Lower leg skin (tissue), 3 donors: ENCODE measurements around the gene CD164L2.

Experiments
- CTCF ChIP-seq, 3 donors: fragments of 450-650 bp; IDR thresholded peaks; one replicate each; pipeline ENCODE4 v1.5.1; 2016; ENCODE audit warnings: antibody characterized with exemption in 3 of 3, mild to moderate bottlenecking in 3 of 3, moderate library complexity in 2 of 3
- POLR2A ChIP-seq, 2 donors: fragments of 450-650 bp; IDR thresholded peaks; one replicate each; pipeline ENCODE4 v1.6.1; 2016 to 2017; ENCODE audit warnings: antibody characterized with exemption in 2 of 2, mild to moderate bottlenecking in 1 of 2, moderate library complexity in 1 of 2

DNA sequence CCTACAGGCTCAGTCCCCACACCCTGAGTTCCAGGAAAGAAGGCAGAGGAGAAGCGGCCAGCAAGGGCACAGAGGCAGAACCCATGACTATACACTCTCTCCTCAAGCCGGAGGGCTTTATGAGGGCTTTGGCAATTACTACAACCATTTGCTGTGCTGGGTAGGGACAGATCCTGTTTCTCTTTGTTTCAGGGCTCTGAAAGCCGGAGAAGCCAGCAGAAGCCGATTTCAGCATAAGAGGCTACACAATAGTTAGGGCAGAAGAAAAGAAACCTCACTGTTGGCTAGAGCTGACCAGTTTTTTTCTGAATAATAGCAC is 23.2 kb upstream of the CD164L2 start:
- TF ChIP-seq CTCF (IDR thresholded peaks at IDR 0.05) = no peak
- TF ChIP-seq POLR2A (IDR thresholded peaks at IDR 0.05) = no peak
